SK-N-SH treated with all-trans-retinoic acid at 6 μM for 48 hours (cell line): ENCODE measurements around the gene CAPRIN2.
A peak's percentile ranks its signal among the peaks of the same experiment; 100 is the strongest.

Experiments used
- ATAC-seq: fragments of 200-7000 bp; cut with Tn5 transposase; 3 replicates; pipeline ENCODE4 v1.9.1; 2020; ENCODE audit warnings: mild to moderate bottlenecking, moderate library complexity
- ARNTL ChIP-seq: fragments of 450-650 bp; formaldehyde crosslinking; IDR thresholded peaks from 2 replicates; pipeline ENCODE4 v1.5.0; 2020; ENCODE audit warnings: low read depth, mild to moderate bottlenecking, moderate library complexity, borderline replicate concordance
- BACH2 ChIP-seq: fragments of 250-450 bp; sonication (Bioruptor Pico); IDR thresholded peaks from 2 replicates; pipeline ENCODE4 v1.9.0; 2021; ENCODE audit warnings: mild to moderate bottlenecking, borderline replicate concordance
- CSDC2 ChIP-seq: fragments of 250-450 bp; sonication (Bioruptor Pico); IDR thresholded peaks from 2 replicates; pipeline ENCODE4 v1.5.0; 2020; ENCODE audit warnings: mild to moderate bottlenecking, moderate library complexity
- GLIS3 ChIP-seq: fragments of 250-450 bp; sonication (Bioruptor Pico); IDR thresholded peaks from 2 replicates; pipeline ENCODE4 v1.5.0; 2020; ENCODE audit warnings: mild to moderate bottlenecking, moderate library complexity
- ISL1 ChIP-seq: fragments of 250-450 bp; sonication (Bioruptor Pico); IDR thresholded peaks from 2 replicates; pipeline ENCODE4 v2.1.2; 2022; ENCODE audit warnings: mild to moderate bottlenecking, moderate library complexity
- OSR1 ChIP-seq: fragments of 250-450 bp; sonication (Bioruptor Pico); IDR thresholded peaks from 2 replicates; pipeline ENCODE4 v1.8.0; 2022; ENCODE audit warnings: moderate library complexity, mild to moderate bottlenecking, inconsistent platforms
- PPARA ChIP-seq: fragments of 250-450 bp; sonication (Bioruptor Pico); IDR thresholded peaks from 2 replicates; pipeline ENCODE4 v1.5.0; 2020; ENCODE audit warnings: mild to moderate bottlenecking, borderline replicate concordance
- RARB ChIP-seq: fragments of 250-450 bp; sonication (Bioruptor Pico); IDR thresholded peaks from 2 replicates; pipeline ENCODE4 v1.8.0; 2021; ENCODE audit warnings: mild to moderate bottlenecking, moderate library complexity
- SNAI2 ChIP-seq: fragments of 250-450 bp; sonication (Bioruptor Pico); IDR thresholded peaks from 2 replicates; pipeline ENCODE4 v1.5.0; 2020; ENCODE audit warnings: mild to moderate bottlenecking, moderate library complexity
- TCF4 ChIP-seq: fragments of 250-450 bp; sonication (Bioruptor Pico); IDR thresholded peaks from 2 replicates; pipeline ENCODE4 v1.8.0; 2021; ENCODE audit warnings: mild to moderate bottlenecking, moderate library complexity, borderline replicate concordance
- TOX ChIP-seq: fragments of 250-450 bp; sonication (Bioruptor Pico); IDR thresholded peaks from 2 replicates; pipeline ENCODE4 v1.8.0; 2021; ENCODE audit warnings: mild to moderate bottlenecking, moderate library complexity, borderline replicate concordance
- ZC3H10 ChIP-seq: fragments of 250-450 bp; sonication (Bioruptor Pico); IDR thresholded peaks from 2 replicates; pipeline ENCODE4 v1.5.1; 2021; ENCODE audit warnings: mild to moderate bottlenecking, moderate library complexity
- ZFP3 ChIP-seq: fragments of 250-450 bp; sonication (Bioruptor Pico); IDR thresholded peaks from 2 replicates; pipeline ENCODE4 v1.5.0; 2020; ENCODE audit warnings: mild to moderate bottlenecking, moderate library complexity
- ZNF565 ChIP-seq: fragments of 450-650 bp; formaldehyde crosslinking; conservative IDR thresholded peaks from 2 replicates; pipeline ENCODE4 v1.5.0; 2020; ENCODE audit warnings: low read depth, mild to moderate bottlenecking, moderate library complexity
- ZNF70 ChIP-seq: fragments of 450-650 bp; formaldehyde crosslinking; IDR thresholded peaks from 2 replicates; pipeline ENCODE4 v1.5.0; 2020; ENCODE audit warnings: mild to moderate bottlenecking, moderate library complexity
- ZNF8 ChIP-seq: fragments of 450-650 bp; formaldehyde crosslinking; IDR thresholded peaks from 2 replicates; pipeline ENCODE4 v1.5.0; 2020; ENCODE audit warnings: mild to moderate bottlenecking, moderate library complexity
- TF ChIP-seq, protein P1 (sequence below): fragments of 250-450 bp; sonication (Bioruptor Pico); IDR thresholded peaks from 2 replicates; pipeline ENCODE4 v1.8.0; 2021; ENCODE audit warnings: low read depth, mild to moderate bottlenecking, moderate library complexity, borderline replicate concordance
- TF ChIP-seq, protein P2 (sequence below): fragments of 250-450 bp; sonication (Bioruptor Pico); IDR thresholded peaks from 2 replicates; pipeline ENCODE4 v1.5.1; 2021; ENCODE audit warnings: mild to moderate bottlenecking, moderate library complexity
- TF ChIP-seq, protein P3 (sequence below): fragments of 250-450 bp; sonication (Bioruptor Pico); IDR thresholded peaks from 2 replicates; pipeline ENCODE4 v1.5.0; 2020; ENCODE audit warnings: mild to moderate bottlenecking, moderate library complexity
- TF ChIP-seq, protein P4 (sequence below): fragments of 250-450 bp; sonication (Bioruptor Pico); IDR thresholded peaks from 2 replicates; pipeline ENCODE4 v1.5.1; 2020; ENCODE audit warnings: low read depth, mild to moderate bottlenecking, moderate library complexity
- TF ChIP-seq, protein P5 (sequence below): fragments of 250-450 bp; sonication (Bioruptor Pico); IDR thresholded peaks from 2 replicates; pipeline ENCODE4 v1.8.0; 2020; ENCODE audit warnings: mild to moderate bottlenecking, moderate library complexity, borderline replicate concordance

The CAPRIN2 gene

DNA sequence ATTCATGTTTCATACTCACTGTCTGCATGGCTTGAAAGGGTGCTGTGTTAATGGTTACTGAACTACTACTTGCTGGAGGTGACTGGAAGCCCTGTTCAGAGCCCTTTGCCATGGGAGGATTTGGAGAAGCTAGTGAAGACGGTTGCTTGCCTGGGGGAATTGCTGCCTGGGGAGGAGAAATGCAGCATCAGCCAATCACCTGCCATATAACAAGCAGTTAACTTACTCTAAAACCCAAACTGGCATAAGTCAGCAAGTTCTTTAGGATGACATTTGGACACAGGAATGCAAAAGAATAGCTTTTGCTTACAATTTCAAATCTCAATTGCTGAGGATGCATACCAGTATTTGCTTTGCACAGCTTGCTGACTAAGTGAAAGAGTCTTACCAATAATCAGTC, 35.7 kb downstream of the CAPRIN2 start:
- ATAC-seq, result peak; percentile 81
- no peak for TF ChIP-seq ZNF565 (CRISPR knock-in tag)
- TF ChIP-seq, protein P1, sequence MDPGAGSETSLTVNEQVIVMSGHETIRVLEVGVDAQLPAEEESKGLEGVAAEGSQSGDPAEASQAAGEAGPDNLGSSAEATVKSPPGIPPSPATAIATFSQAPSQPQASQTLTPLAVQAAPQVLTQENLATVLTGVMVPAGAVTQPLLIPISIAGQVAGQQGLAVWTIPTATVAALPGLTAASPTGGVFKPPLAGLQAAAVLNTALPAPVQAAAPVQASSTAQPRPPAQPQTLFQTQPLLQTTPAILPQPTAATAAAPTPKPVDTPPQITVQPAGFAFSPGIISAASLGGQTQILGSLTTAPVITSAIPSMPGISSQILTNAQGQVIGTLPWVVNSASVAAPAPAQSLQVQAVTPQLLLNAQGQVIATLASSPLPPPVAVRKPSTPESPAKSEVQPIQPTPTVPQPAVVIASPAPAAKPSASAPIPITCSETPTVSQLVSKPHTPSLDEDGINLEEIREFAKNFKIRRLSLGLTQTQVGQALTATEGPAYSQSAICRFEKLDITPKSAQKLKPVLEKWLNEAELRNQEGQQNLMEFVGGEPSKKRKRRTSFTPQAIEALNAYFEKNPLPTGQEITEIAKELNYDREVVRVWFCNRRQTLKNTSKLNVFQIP, result no peak
- no peak for TF ChIP-seq RARB (CRISPR knock-in tag)
- no peak for TF ChIP-seq ZC3H10 (CRISPR knock-in tag)
- TF ChIP-seq SNAI2, result no peak
- TF ChIP-seq ZNF70 (CRISPR knock-in tag), result no peak
- TF ChIP-seq OSR1, result no peak
- TF ChIP-seq ZNF8 (CRISPR knock-in tag), result no peak
- no peak for TF ChIP-seq GLIS3
- no peak for TF ChIP-seq TOX (CRISPR knock-in tag)

DNA sequence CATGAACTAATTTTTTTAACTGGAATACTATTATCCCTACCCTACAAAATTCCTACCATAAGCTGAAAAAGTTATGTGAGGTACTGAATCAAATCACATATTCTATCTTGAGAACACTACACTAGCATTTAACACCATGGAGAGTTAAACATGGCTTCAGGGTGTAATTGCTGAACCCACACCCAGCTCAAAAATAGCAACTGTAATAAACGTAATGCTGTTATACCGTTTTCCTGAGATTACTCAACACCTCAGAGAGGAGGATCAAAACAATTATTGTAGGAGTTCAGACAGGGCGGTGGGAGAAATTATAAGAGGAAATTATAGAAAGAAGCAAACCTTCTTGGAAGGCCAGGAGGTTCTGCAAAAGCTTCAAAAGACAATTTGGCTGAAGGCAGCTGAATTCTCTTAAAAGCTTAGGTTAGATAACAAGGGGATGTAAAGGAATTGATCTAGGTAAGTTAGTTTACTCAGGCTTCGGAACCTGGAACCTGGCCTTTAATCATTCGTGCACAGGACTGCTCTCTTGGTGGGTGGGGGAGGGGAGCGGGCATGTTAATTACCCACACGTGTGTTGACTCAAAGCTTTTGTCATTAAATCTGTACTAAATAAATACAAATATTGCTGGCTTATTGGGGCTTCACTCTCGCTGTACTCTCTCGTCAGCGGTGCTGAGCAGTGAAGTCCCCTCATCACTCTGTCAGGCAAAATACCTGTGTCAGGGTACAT, 47.0 kb downstream of the CAPRIN2 start:
- ATAC-seq, result no peak
- TF ChIP-seq CSDC2 (no peak), BACH2 (no peak), TCF4 (no peak)

DNA sequence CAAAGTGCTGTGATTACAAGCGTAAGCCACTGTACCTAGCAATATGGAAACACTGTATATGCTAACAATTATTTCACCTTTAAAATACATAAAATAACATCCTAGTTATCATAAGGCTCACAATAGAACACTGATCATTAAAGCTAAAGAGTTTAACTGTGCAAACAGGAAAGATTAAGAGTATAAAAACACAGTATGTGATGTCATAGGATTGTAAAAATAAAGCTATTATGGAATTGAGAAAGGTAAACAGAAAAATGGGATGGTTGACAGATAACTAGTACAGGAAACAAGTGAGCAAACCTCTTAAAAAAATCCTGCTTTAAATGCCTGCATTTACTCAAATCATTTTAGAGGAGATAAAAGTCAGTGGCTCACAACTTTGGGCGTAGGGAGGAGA, 48.3 kb downstream of the CAPRIN2 start:
- no peak for ATAC-seq
- no peak for TF ChIP-seq ISL1
- no peak for TF ChIP-seq ZC3H10 (CRISPR knock-in tag)
- TF ChIP-seq ARNTL, result no peak
- TF ChIP-seq, protein P2, sequence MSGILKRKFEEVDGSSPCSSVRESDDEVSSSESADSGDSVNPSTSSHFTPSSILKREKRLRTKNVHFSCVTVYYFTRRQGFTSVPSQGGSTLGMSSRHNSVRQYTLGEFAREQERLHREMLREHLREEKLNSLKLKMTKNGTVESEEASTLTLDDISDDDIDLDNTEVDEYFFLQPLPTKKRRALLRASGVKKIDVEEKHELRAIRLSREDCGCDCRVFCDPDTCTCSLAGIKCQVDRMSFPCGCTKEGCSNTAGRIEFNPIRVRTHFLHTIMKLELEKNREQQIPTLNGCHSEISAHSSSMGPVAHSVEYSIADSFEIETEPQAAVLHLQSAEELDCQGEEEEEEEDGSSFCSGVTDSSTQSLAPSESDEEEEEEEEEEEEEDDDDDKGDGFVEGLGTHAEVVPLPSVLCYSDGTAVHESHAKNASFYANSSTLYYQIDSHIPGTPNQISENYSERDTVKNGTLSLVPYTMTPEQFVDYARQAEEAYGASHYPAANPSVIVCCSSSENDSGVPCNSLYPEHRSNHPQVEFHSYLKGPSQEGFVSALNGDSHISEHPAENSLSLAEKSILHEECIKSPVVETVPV, result no peak
- TF ChIP-seq ZFP3 (CRISPR knock-in tag), result no peak
- TF ChIP-seq TCF4, result no peak
- no peak for TF ChIP-seq OSR1
- TF ChIP-seq SNAI2, result no peak
- TF ChIP-seq, protein P3, sequence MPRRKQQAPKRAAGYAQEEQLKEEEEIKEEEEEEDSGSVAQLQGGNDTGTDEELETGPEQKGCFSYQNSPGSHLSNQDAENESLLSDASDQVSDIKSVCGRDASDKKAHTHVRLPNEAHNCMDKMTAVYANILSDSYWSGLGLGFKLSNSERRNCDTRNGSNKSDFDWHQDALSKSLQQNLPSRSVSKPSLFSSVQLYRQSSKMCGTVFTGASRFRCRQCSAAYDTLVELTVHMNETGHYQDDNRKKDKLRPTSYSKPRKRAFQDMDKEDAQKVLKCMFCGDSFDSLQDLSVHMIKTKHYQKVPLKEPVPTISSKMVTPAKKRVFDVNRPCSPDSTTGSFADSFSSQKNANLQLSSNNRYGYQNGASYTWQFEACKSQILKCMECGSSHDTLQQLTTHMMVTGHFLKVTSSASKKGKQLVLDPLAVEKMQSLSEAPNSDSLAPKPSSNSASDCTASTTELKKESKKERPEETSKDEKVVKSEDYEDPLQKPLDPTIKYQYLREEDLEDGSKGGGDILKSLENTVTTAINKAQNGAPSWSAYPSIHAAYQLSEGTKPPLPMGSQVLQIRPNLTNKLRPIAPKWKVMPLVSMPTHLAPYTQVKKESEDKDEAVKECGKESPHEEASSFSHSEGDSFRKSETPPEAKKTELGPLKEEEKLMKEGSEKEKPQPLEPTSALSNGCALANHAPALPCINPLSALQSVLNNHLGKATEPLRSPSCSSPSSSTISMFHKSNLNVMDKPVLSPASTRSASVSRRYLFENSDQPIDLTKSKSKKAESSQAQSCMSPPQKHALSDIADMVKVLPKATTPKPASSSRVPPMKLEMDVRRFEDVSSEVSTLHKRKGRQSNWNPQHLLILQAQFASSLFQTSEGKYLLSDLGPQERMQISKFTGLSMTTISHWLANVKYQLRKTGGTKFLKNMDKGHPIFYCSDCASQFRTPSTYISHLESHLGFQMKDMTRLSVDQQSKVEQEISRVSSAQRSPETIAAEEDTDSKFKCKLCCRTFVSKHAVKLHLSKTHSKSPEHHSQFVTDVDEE (CRISPR knock-in tag), result no peak
- TF ChIP-seq TOX (CRISPR knock-in tag), result no peak
- TF ChIP-seq CSDC2, result no peak
- TF ChIP-seq RARB (CRISPR knock-in tag), result no peak
- TF ChIP-seq, protein P1, result no peak
- TF ChIP-seq ZNF8 (CRISPR knock-in tag), result no peak
- no peak for TF ChIP-seq GLIS3
- no peak for TF ChIP-seq BACH2
- TF ChIP-seq, protein P4, sequence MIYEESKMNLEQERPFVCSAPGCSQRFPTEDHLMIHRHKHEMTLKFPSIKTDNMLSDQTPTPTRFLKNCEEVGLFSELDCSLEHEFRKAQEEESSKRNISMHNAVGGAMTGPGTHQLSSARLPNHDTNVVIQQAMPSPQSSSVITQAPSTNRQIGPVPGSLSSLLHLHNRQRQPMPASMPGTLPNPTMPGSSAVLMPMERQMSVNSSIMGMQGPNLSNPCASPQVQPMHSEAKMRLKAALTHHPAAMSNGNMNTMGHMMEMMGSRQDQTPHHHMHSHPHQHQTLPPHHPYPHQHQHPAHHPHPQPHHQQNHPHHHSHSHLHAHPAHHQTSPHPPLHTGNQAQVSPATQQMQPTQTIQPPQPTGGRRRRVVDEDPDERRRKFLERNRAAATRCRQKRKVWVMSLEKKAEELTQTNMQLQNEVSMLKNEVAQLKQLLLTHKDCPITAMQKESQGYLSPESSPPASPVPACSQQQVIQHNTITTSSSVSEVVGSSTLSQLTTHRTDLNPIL (CRISPR knock-in tag), result no peak
- TF ChIP-seq PPARA (CRISPR knock-in tag), result no peak
- TF ChIP-seq ZNF565 (CRISPR knock-in tag), result no peak
- no peak for TF ChIP-seq ZNF70 (CRISPR knock-in tag)

DNA sequence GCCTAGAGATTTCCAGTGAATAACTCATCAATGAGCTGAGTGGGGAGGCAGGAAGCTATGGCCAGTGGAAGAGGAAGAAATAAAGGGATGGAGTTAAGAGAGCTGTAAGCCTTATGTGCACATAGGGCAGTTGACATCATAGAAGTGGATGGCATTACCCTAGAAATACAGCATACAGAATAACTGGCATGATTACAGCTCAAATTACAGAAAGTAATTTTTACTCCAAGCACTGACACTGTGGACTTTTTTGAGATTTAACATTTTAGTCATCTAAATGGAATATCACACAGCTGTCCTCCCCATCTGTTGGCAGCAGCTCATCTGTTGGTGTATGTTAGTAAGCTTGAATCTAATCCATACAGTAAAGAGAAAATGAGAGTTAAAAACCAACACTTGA, 53.7 kb downstream of the CAPRIN2 start:
- ATAC-seq, result peak; percentile 59
- TF ChIP-seq CSDC2 (no peak), ZNF70 (CRISPR knock-in tag) (no peak), ISL1 (no peak), TCF4 (no peak), BACH2 (no peak), OSR1 (no peak), ARNTL (no peak), GLIS3 (no peak)
- TF ChIP-seq, protein P1, result no peak
- TF ChIP-seq, protein P4 (CRISPR knock-in tag), result no peak
- TF ChIP-seq, protein P5, sequence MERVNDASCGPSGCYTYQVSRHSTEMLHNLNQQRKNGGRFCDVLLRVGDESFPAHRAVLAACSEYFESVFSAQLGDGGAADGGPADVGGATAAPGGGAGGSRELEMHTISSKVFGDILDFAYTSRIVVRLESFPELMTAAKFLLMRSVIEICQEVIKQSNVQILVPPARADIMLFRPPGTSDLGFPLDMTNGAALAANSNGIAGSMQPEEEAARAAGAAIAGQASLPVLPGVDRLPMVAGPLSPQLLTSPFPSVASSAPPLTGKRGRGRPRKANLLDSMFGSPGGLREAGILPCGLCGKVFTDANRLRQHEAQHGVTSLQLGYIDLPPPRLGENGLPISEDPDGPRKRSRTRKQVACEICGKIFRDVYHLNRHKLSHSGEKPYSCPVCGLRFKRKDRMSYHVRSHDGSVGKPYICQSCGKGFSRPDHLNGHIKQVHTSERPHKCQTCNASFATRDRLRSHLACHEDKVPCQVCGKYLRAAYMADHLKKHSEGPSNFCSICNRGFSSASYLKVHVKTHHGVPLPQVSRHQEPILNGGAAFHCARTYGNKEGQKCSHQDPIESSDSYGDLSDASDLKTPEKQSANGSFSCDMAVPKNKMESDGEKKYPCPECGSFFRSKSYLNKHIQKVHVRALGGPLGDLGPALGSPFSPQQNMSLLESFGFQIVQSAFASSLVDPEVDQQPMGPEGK (CRISPR knock-in tag), result no peak
